IPS-15b (cell line): ENCODE data around the gene EPB41L4A.

ENCODE experiments used
- H3K27me3 ChIP-seq: one replicate; pipeline ENCODE4 v1.6.1; 2013; ENCODE audit warnings: low read length; ENCODE audit not compliant: control insufficient read depth, insufficient read depth
- H3K36me3 ChIP-seq: one replicate; pipeline ENCODE4 v1.6.1; 2013; ENCODE audit warnings: low read length; ENCODE audit not compliant: control insufficient read depth, insufficient read depth
- H3K4me1 ChIP-seq: one replicate; pipeline ENCODE4 v1.6.1; 2013; ENCODE audit warnings: mild to moderate bottlenecking, low read length; ENCODE audit not compliant: control insufficient read depth, insufficient read depth
- H3K4me3 ChIP-seq: one replicate; pipeline ENCODE4 v1.5.1; 2013; ENCODE audit warnings: low read depth, low read length
- H3K9ac ChIP-seq: one replicate; pipeline ENCODE4 v1.6.1; 2013; ENCODE audit warnings: low read depth, mild to moderate bottlenecking, low read length
- H3K9me3 ChIP-seq: one replicate; pipeline ENCODE4 v1.6.1; 2013; ENCODE audit warnings: mild to moderate bottlenecking, low read length; ENCODE audit not compliant: control insufficient read depth, insufficient read depth

The EPB41L4A gene

GRCh38 chr5:112303685-112304084, 115.4 kb downstream of the EPB41L4A start:
- Histone ChIP-seq H3K9me3 (no peaks in the 10 kb centered on the region), H3K4me1 (no peaks in the 10 kb centered on the region), H3K36me3 (no peaks in the 10 kb centered on the region), H3K27me3 (no peaks in the 10 kb centered on the region), H3K4me3 (no peak overlapping the region), H3K9ac (no peak overlapping the region)

- Histone ChIP-seq H3K9ac (no peak overlapping the region), H3K9me3 (no peaks in the 10 kb centered on the region), H3K27me3 (no peaks in the 10 kb centered on the region), H3K4me3 (no peak overlapping the region), H3K4me1 (no peaks in the 10 kb centered on the region), H3K36me3 (no peaks in the 10 kb centered on the region)
Observed at GRCh38 chr5:112294126-112294525, 125.0 kb downstream of the EPB41L4A start.

GRCh38 chr5:112293587-112293986, 125.5 kb downstream of the EPB41L4A start:
- no peaks in the 10 kb centered on the region for H3K9me3 ChIP-seq
- H3K4me3 ChIP-seq: no peak overlapping the region
- H3K27me3 ChIP-seq: no peaks in the 10 kb centered on the region
- no peaks in the 10 kb centered on the region for H3K4me1 ChIP-seq
- no peaks in the 10 kb centered on the region for H3K36me3 ChIP-seq
- no peak overlapping the region for H3K9ac ChIP-seq

DNA sequence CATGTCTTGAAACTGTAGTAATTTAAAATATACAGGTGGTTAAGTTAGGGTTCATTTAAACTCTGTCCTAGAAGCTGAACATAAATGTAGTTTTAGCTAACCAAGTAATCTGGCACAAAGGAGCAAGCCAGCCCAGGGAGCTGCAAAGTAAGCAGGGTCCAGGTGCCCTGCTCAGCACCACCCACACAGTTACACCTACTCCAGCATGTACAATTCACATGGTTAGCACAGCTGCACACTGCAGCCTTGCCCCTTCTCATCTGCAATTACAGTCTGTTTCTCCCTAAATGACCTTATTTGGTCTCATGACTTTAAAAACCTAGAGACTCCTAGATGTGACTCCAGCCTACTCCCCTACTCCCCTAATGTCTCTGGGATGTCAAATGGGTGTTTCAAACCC, 128.4 kb downstream of the EPB41L4A start:
- H3K4me3 ChIP-seq: no peak overlapping the region
- no peaks in the 10 kb centered on the region for H3K27me3 ChIP-seq
- H3K36me3 ChIP-seq: no peaks in the 10 kb centered on the region
- no peaks in the 10 kb centered on the region for H3K9me3 ChIP-seq
- no peaks in the 10 kb centered on the region for H3K4me1 ChIP-seq
- no peak overlapping the region for H3K9ac ChIP-seq

DNA sequence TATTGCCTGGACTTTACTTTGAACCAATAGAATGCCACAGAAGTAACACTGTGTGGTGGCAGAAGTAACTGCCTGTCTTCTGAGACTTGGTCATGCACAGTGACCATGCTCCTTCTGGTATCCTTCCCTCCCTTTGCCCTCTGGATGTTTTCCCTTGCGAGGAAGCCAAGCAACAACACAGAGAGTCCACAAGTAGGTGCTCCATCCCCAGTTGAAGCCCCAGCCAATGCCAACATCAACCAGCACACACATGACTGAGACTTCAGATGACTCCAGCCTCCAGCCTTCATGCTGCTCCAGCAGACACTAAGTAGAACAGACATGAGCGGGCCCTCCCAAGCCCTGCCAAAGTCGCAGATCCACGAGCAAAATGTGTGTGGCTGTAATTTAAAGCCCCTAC, 129.6 kb downstream of the EPB41L4A start:
- H3K4me1 ChIP-seq: no peaks in the 10 kb centered on the region
- H3K27me3 ChIP-seq: no peaks in the 10 kb centered on the region
- no peaks in the 10 kb centered on the region for H3K9me3 ChIP-seq
- no peak overlapping the region for H3K9ac ChIP-seq
- no peaks in the 10 kb centered on the region for H3K36me3 ChIP-seq
- H3K4me3 ChIP-seq: no peak overlapping the region

DNA sequence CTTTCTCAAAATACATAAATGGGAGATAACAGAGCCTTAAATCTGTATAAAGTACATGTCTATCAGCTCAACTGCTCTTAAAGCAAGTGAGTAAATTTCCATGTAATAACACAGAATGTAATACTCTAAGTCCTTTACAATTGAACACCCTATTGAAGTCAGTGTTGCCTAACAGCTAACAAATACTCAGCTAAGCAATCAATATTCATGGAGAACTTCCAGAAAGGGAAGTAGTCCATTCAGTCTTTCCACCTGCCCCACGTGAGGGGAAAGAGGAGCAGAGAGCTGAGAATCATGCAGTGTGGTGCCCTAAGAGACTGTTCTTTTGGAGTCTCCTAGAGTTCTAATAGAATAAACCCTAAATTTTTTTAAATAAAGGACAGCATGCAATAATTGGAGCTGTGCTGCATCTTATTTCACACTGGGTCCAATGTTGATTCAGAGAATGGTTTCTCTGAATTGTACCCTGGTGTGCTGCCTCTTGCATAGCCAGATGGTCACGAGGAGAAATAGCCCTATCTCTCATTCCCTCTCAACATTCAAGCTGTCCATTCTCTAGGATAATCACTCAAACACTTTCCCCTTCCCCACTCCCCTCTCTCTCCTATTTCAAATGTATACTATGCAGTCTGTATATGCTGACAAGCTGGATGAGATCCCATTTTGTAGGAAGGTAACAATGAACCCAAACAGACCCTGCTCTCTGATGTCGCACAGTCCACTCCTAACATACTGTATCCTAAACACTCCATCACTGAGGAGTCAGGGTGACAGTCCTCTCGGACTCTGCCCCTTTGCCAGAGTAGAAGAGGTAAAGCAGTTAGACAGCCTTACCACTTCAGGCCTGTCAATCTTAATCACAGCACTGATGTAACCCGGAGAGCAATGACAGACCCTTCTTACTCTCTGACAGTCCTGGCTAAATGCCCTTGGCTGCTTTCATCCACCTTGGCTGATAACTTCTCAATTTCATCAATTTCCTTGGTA, 134.8 kb downstream of the EPB41L4A start:
- no peaks in the 10 kb centered on the region for H3K9me3 ChIP-seq
- no peaks in the 10 kb centered on the region for H3K4me1 ChIP-seq
- H3K27me3 ChIP-seq: no peaks in the 10 kb centered on the region
- no peak overlapping the region for H3K9ac ChIP-seq
- no peak overlapping the region for H3K4me3 ChIP-seq
- no peaks in the 10 kb centered on the region for H3K36me3 ChIP-seq

GRCh38 chr5:112283034-112283582, 136.0 kb downstream of the EPB41L4A start:
- Histone ChIP-seq H3K9me3 (no peaks in the 10 kb centered on the region), H3K27me3 (no peaks in the 10 kb centered on the region), H3K4me1 (no peaks in the 10 kb centered on the region), H3K9ac (no peak overlapping the region), H3K36me3 (no peaks in the 10 kb centered on the region), H3K4me3 (no peak overlapping the region)

DNA sequence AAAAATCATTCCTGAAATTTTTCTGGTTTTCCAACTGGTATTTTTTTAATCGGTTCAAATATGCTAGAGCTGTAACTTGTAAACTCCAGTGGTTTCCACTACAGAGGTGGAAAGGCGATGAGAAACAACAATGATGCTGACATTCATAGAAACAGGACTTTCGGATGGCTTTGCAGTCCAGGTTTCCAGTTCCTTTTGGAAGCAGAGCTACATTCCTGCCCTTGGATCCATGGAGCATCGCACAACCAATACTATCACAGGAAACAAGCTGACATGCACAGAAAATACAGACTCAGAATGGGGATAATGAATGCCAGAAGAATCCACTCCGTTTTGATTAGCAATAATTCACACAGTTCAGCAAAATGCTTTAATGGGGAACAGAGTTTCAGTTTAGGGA, 140.0 kb downstream of the EPB41L4A start:
- Histone ChIP-seq H3K36me3 (no peaks in the 10 kb centered on the region), H3K4me3 (no peak overlapping the region), H3K4me1 (no peaks in the 10 kb centered on the region), H3K27me3 (no peaks in the 10 kb centered on the region), H3K9ac (no peak overlapping the region), H3K9me3 (no peaks in the 10 kb centered on the region)

- Histone ChIP-seq H3K9ac (no peak overlapping the region), H3K36me3 (no peaks in the 10 kb centered on the region), H3K4me3 (no peak overlapping the region), H3K4me1 (no peaks in the 10 kb centered on the region), H3K27me3 (no peaks in the 10 kb centered on the region), H3K9me3 (no peaks in the 10 kb centered on the region)
Observed at GRCh38 chr5:112276991-112277390, 142.1 kb downstream of the EPB41L4A start.

GRCh38 chr5:112275671-112276070, 143.4 kb downstream of the EPB41L4A start:
- Histone ChIP-seq H3K36me3 (no peaks in the 10 kb centered on the region), H3K4me3 (no peak overlapping the region), H3K27me3 (no peaks in the 10 kb centered on the region), H3K9me3 (no peaks in the 10 kb centered on the region), H3K9ac (no peak overlapping the region), H3K4me1 (no peaks in the 10 kb centered on the region)

GRCh38 chr5:112270299-112271293, 148.5 kb downstream of the EPB41L4A start:
- Histone ChIP-seq H3K9ac (no peak overlapping the region), H3K27me3 (no peaks in the 10 kb centered on the region), H3K4me1 (no peaks in the 10 kb centered on the region), H3K4me3 (no peak overlapping the region), H3K9me3 (no peaks in the 10 kb centered on the region), H3K36me3 (no peaks in the 10 kb centered on the region)
